Measurements from ENCODE around the gene RPTOR. TPM values are rescaled to one million over a fixed set of nuclear protein-coding genes. Genes with fewer than 3 reads are reported as not detected.

The RPTOR gene
- total and polyA plus RNA-seq, 2 donors (not counting 3 experiments of a cell fraction or from before 2014, with no cell fraction given), result 10.7 to 41.8 TPM

- H2AFZ ChIP-seq (ENCODE audit: low read depth, low read length), result no peak overlapping the region
- DNase-seq (ENCODE audit: low read depth, low spot score), result peak; percentile 64
- intact Hi-C loops (cut with micrococcal nuclease), result no loop called here
- ChIA-PET POLR2A (no interaction called here), CTCF (no interaction called here)
- no peak overlapping the region for H3K4me3 ChIP-seq (replicated peaks in 1 of 3; ENCODE audit: insufficient read depth in 1 of 3, low read depth in 1 of 3, low read length in 3 of 3)
- H3K9ac ChIP-seq (replicated peaks; ENCODE audit: extremely low read depth, insufficient read depth, low read length), result no peak overlapping the region
- H3K27ac ChIP-seq (ENCODE audit: insufficient read depth, low read depth, low read length), result no peak overlapping the region
- no peaks in the 10 kb centered on the region for H3K9me3 ChIP-seq (replicated peaks; ENCODE audit: control insufficient read depth, insufficient read depth, low read length)
- H3K9me1 ChIP-seq (replicated peaks; ENCODE audit: control insufficient read depth, extremely low read depth, insufficient read depth, low read length), result no peaks in the 10 kb centered on the region
- BruUV-seq (replicated peaks), result TSS peak; percentile 20
- H3K4me2 ChIP-seq (ENCODE audit: insufficient read depth, low read length), result no peak overlapping the region
- peaks cover 17 to 34% of the 10 kb centered on the region in 2 experiments for H3K27me3 ChIP-seq (ENCODE audit: control insufficient read depth in 2 of 2, insufficient read depth in 2 of 2, low read length in 2 of 2)
- TF ChIP-seq GATA2 (IDR thresholded peaks at IDR 0.05; ENCODE audit: insufficient read depth, insufficient read length, low read depth, low read length) (no peak), POLR2A (IDR thresholded peaks at IDR 0.05; ENCODE audit: low read depth, low read length) (peak; percentile 23)
- H4K20me1 ChIP-seq (replicated peaks; ENCODE audit: control insufficient read depth, extremely low read depth, insufficient read depth, low read length), result no peaks in the 10 kb centered on the region
- FAIRE-seq, result peak; percentile 78
- dilution Hi-C loops (cut with MboI; ENCODE audit: extremely low pct_ligation_motif_present, low sequenced_read_pairs), result no loop called here
- no peaks in the 10 kb centered on the region for H3K79me2 ChIP-seq (ENCODE audit: control insufficient read depth, insufficient read depth, low read length)
- peaks cover 0 to 20% of the 10 kb centered on the region in 2 experiments for H3K36me3 ChIP-seq (ENCODE audit: control insufficient read depth in 2 of 2, extremely low read depth in 1 of 2, insufficient read depth in 2 of 2, low read length in 2 of 2)
- peaks cover 3% of the 10 kb centered on the region for H3K4me1 ChIP-seq (ENCODE audit: control insufficient read depth, extremely low read depth, insufficient read depth, low read length)
These were observed 458.0 kb downstream of the RPTOR start for GRCh38 chr17:81002409-81003361.

- CTCF ChIA-PET, result no interaction called here
- dilution Hi-C loops (cut with MboI; ENCODE audit: extremely low pct_ligation_motif_present, low sequenced_read_pairs), result no loop called here
- BruUV-seq (replicated peaks), result no TSS peak
These were observed 459.3 kb downstream of the RPTOR start for GRCh38 chr17:81003711-81004475.

More at GRCh38 chr17:81003711-81004475, 459.3 kb downstream of the RPTOR start:
- POLR2A ChIA-PET, result interaction anchor here (0.6 kb wide), 1 partner anchor 549 kb away, joined by 4 read pairs; no protein-coding TSS in a partner anchor
- no peak for DNase-seq (ENCODE audit: low read depth, low spot score)
- Histone ChIP-seq H3K4me2 (ENCODE audit: insufficient read depth, low read length) (no peak overlapping the region), H3K4me1 (ENCODE audit: control insufficient read depth, extremely low read depth, insufficient read depth, low read length) (peaks cover 3% of the 10 kb centered on the region), H3K27ac (ENCODE audit: insufficient read depth, low read depth, low read length) (no peak overlapping the region), H3K27me3 (ENCODE audit: control insufficient read depth in 2 of 2, insufficient read depth in 2 of 2, low read length in 2 of 2) (peaks cover 19 to 34% of the 10 kb centered on the region in 2 experiments), H4K20me1 (replicated peaks; ENCODE audit: control insufficient read depth, extremely low read depth, insufficient read depth, low read length) (no peaks in the 10 kb centered on the region), H3K9me3 (replicated peaks; ENCODE audit: control insufficient read depth, insufficient read depth, low read length) (no peaks in the 10 kb centered on the region), H3K4me3 (replicated peaks in 1 of 3; ENCODE audit: insufficient read depth in 1 of 3, low read depth in 1 of 3, low read length in 3 of 3) (no peak overlapping the region), H3K9me1 (replicated peaks; ENCODE audit: control insufficient read depth, extremely low read depth, insufficient read depth, low read length) (no peaks in the 10 kb centered on the region), H3K9ac (replicated peaks; ENCODE audit: extremely low read depth, insufficient read depth, low read length) (no peak overlapping the region), H3K79me2 (ENCODE audit: control insufficient read depth, insufficient read depth, low read length) (no peaks in the 10 kb centered on the region), H2AFZ (ENCODE audit: low read depth, low read length) (no peak overlapping the region), H3K36me3 (ENCODE audit: control insufficient read depth in 2 of 2, extremely low read depth in 1 of 2, insufficient read depth in 2 of 2, low read length in 2 of 2) (peaks cover 0 to 13% of the 10 kb centered on the region in 2 experiments)
- intact Hi-C loops (cut with micrococcal nuclease), result no loop called here
- no peak for TF ChIP-seq GATA2 (IDR thresholded peaks at IDR 0.05; ENCODE audit: insufficient read depth, insufficient read length, low read depth, low read length)
- TF ChIP-seq POLR2A (IDR thresholded peaks at IDR 0.05; ENCODE audit: low read depth, low read length), result no peak
- TF ChIP-seq JUN (IDR thresholded peaks at IDR 0.05; ENCODE audit: borderline replicate concordance, insufficient read depth, insufficient read length, low read depth), result no peak
- TF ChIP-seq FOS (IDR thresholded peaks at IDR 0.05; ENCODE audit: borderline replicate concordance, insufficient read depth, low read length), result no peak
- no peak for TF ChIP-seq CTCF (IDR thresholded peaks at IDR 0.05; ENCODE audit: extremely low read depth in 1 of 2, insufficient read depth in 1 of 2, low read depth in 1 of 2, low read length in 2 of 2)
- no peak for TF ChIP-seq POLR2AphosphoS5 (IDR thresholded peaks at IDR 0.05; ENCODE audit: insufficient read depth, low read depth, low read length)
- TF ChIP-seq MYC (IDR thresholded peaks at IDR 0.05; ENCODE audit: low read depth, low read length), result no peak
- no peak for TF ChIP-seq MAX (IDR thresholded peaks at IDR 0.05; ENCODE audit: insufficient read depth, insufficient read length)
- TF ChIP-seq EZH2 (IDR thresholded peaks at IDR 0.05; ENCODE audit: borderline replicate concordance, low read depth, low read length, severe bottlenecking), result no peak
- FAIRE-seq, result no peak

Measured in endothelial cell of umbilical vein (primary cell).